Measurements from ENCODE around the gene TMEM18.

DNA sequence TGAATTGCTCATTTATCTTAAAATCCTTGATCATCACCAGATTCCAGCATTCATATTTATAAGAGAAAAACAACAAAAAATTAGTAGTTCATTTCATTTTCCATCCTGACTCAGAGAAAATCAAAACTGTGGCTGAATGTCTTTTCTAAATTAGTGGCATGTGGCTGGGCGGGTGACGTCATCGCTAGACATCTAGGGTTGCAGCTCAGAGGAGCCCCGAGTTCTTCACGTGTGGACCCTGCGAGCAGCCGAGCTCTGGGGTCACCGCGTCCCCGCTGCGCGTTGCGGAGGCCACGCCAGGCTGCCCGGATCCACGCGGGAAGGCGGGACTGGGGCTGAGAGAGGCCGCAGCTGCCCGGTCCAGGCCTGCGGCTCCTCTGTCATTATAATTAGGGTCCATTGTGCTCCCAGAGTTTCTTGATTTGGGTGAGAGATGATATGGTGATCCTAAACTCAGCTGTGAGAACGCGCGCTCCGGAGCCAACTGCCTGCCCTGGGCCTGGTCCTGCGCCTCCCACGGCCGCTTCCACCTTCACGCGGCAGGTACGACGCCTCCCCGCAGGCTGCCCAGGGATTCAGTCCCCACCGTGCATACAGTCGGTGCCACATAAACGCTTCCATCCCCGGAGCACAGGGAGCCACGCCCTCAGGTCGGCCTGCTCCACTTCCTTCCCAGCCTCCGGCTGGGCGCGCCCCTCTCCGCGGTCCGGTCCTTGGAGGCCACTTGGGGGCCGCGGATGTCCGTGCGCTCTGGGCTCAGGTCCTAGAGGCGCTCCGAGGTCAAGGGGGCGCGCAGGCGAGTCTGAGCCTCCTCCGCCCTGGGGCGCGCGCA lies 56.5 kb downstream of the TMEM18 start:
- TF ChIP-seq, protein P1, sequence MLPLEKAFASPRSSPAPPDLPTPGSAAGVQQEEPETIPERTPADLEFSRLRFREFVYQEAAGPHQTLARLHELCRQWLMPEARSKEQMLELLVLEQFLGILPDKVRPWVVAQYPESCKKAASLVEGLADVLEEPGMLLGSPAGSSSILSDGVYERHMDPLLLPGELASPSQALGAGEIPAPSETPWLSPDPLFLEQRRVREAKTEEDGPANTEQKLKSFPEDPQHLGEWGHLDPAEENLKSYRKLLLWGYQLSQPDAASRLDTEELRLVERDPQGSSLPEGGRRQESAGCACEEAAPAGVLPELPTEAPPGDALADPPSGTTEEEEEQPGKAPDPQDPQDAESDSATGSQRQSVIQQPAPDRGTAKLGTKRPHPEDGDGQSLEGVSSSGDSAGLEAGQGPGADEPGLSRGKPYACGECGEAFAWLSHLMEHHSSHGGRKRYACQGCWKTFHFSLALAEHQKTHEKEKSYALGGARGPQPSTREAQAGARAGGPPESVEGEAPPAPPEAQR (tag by site-specific recombination; IDR thresholded peaks at IDR 0.05) = no peak
- TF ChIP-seq ZNF558 (tag by site-specific recombination; IDR thresholded peaks at IDR 0.05) (no peak), ZNF791 (tag by site-specific recombination; IDR thresholded peaks at IDR 0.05) (no peak), ZBTB17 (tag by site-specific recombination; IDR thresholded peaks at IDR 0.05) (no peak), ZFHX2 (tag by site-specific recombination; conservative IDR thresholded peaks at IDR 0.05) (no peak)
- TF ChIP-seq, protein P2, sequence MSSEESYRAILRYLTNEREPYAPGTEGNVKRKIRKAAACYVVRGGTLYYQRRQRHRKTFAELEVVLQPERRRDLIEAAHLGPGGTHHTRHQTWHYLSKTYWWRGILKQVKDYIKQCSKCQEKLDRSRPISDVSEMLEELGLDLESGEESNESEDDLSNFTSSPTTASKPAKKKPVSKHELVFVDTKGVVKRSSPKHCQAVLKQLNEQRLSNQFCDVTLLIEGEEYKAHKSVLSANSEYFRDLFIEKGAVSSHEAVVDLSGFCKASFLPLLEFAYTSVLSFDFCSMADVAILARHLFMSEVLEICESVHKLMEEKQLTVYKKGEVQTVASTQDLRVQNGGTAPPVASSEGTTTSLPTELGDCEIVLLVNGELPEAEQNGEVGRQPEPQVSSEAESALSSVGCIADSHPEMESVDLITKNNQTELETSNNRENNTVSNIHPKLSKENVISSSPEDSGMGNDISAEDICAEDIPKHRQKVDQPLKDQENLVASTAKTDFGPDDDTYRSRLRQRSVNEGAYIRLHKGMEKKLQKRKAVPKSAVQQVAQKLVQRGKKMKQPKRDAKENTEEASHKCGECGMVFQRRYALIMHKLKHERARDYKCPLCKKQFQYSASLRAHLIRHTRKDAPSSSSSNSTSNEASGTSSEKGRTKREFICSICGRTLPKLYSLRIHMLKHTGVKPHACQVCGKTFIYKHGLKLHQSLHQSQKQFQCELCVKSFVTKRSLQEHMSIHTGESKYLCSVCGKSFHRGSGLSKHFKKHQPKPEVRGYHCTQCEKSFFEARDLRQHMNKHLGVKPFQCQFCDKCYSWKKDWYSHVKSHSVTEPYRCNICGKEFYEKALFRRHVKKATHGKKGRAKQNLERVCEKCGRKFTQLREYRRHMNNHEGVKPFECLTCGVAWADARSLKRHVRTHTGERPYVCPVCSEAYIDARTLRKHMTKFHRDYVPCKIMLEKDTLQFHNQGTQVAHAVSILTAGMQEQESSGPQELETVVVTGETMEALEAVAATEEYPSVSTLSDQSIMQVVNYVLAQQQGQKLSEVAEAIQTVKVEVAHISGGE (tag by site-specific recombination; conservative IDR thresholded peaks at IDR 0.05; ENCODE audit: low read depth) = no peak
- TF ChIP-seq, protein P3, sequence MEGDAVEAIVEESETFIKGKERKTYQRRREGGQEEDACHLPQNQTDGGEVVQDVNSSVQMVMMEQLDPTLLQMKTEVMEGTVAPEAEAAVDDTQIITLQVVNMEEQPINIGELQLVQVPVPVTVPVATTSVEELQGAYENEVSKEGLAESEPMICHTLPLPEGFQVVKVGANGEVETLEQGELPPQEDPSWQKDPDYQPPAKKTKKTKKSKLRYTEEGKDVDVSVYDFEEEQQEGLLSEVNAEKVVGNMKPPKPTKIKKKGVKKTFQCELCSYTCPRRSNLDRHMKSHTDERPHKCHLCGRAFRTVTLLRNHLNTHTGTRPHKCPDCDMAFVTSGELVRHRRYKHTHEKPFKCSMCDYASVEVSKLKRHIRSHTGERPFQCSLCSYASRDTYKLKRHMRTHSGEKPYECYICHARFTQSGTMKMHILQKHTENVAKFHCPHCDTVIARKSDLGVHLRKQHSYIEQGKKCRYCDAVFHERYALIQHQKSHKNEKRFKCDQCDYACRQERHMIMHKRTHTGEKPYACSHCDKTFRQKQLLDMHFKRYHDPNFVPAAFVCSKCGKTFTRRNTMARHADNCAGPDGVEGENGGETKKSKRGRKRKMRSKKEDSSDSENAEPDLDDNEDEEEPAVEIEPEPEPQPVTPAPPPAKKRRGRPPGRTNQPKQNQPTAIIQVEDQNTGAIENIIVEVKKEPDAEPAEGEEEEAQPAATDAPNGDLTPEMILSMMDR (tag by site-specific recombination; IDR thresholded peaks at IDR 0.05) = no peak
- TF ChIP-seq, protein P4, sequence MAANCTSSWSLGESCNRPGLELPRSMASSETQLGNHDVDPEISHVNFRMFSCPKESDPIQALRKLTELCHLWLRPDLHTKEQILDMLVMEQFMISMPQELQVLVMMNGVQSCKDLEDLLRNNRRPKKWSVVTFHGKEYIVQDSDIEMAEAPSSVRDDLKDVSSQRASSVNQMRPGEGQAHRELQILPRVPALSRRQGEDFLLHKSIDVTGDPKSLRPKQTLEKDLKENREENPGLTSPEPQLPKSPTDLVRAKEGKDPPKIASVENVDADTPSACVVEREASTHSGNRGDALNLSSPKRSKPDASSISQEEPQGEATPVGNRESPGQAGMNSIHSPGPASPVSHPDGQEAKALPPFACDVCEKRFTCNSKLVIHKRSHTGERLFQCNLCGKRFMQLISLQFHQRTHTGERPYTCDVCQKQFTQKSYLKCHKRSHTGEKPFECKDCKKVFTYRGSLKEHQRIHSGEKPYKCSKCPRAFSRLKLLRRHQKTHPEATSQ (tag by site-specific recombination; IDR thresholded peaks at IDR 0.05) = no peak
- TF ChIP-seq, protein P5, sequence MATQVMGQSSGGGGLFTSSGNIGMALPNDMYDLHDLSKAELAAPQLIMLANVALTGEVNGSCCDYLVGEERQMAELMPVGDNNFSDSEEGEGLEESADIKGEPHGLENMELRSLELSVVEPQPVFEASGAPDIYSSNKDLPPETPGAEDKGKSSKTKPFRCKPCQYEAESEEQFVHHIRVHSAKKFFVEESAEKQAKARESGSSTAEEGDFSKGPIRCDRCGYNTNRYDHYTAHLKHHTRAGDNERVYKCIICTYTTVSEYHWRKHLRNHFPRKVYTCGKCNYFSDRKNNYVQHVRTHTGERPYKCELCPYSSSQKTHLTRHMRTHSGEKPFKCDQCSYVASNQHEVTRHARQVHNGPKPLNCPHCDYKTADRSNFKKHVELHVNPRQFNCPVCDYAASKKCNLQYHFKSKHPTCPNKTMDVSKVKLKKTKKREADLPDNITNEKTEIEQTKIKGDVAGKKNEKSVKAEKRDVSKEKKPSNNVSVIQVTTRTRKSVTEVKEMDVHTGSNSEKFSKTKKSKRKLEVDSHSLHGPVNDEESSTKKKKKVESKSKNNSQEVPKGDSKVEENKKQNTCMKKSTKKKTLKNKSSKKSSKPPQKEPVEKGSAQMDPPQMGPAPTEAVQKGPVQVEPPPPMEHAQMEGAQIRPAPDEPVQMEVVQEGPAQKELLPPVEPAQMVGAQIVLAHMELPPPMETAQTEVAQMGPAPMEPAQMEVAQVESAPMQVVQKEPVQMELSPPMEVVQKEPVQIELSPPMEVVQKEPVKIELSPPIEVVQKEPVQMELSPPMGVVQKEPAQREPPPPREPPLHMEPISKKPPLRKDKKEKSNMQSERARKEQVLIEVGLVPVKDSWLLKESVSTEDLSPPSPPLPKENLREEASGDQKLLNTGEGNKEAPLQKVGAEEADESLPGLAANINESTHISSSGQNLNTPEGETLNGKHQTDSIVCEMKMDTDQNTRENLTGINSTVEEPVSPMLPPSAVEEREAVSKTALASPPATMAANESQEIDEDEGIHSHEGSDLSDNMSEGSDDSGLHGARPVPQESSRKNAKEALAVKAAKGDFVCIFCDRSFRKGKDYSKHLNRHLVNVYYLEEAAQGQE (tag by site-specific recombination; IDR thresholded peaks at IDR 0.05) = no peak
- TF ChIP-seq, protein P6, sequence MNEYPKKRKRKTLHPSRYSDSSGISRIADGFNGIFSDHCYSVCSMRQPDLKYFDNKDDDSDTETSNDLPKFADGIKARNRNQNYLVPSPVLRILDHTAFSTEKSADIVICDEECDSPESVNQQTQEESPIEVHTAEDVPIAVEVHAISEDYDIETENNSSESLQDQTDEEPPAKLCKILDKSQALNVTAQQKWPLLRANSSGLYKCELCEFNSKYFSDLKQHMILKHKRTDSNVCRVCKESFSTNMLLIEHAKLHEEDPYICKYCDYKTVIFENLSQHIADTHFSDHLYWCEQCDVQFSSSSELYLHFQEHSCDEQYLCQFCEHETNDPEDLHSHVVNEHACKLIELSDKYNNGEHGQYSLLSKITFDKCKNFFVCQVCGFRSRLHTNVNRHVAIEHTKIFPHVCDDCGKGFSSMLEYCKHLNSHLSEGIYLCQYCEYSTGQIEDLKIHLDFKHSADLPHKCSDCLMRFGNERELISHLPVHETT (tag by site-specific recombination; IDR thresholded peaks at IDR 0.05) = no peak
- TF ChIP-seq, protein P7, sequence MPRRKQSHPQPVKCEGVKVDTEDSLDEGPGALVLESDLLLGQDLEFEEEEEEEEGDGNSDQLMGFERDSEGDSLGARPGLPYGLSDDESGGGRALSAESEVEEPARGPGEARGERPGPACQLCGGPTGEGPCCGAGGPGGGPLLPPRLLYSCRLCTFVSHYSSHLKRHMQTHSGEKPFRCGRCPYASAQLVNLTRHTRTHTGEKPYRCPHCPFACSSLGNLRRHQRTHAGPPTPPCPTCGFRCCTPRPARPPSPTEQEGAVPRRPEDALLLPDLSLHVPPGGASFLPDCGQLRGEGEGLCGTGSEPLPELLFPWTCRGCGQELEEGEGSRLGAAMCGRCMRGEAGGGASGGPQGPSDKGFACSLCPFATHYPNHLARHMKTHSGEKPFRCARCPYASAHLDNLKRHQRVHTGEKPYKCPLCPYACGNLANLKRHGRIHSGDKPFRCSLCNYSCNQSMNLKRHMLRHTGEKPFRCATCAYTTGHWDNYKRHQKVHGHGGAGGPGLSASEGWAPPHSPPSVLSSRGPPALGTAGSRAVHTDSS (tag by site-specific recombination; IDR thresholded peaks at IDR 0.05) = no peak

All from HEK293 (cell line).